K562 (cell line): ENCODE results near the gene MYLIP. TPM values are rescaled to one million over a fixed set of nuclear protein-coding genes. Genes with fewer than 3 reads are reported as not detected.

Source experiments
- ARNT ChIP-seq, 2 experiments: fragments of 450-650 bp; IDR thresholded peaks; 2 replicates each; pipeline ENCODE4 v1.6.1; 2016; ENCODE audit warnings: mild to moderate bottlenecking in 1 of 2
- BMI1 ChIP-seq: fragments of 150-350 bp; IDR thresholded peaks from 2 replicates; pipeline ENCODE4 v1.6.1; 2014; ENCODE audit warnings: low read length
- CUX1 ChIP-seq: fragments of 200-800 bp; sonication (Bioruptor generic); IDR thresholded peaks from 2 replicates; pipeline ENCODE4 v1.6.1; 2016; ENCODE audit warnings: missing genetic modification characterization, missing compliant biosample characterization
- DACH1 ChIP-seq: fragments of 450-650 bp; IDR thresholded peaks from 2 replicates; pipeline ENCODE4 v1.6.1; 2018; ENCODE audit not compliant: partially characterized antibody
- DDX20 ChIP-seq: fragments of 450-650 bp; IDR thresholded peaks from 2 replicates; pipeline ENCODE4 v1.6.1; 2016; ENCODE audit warnings: missing genetic modification characterization, low read depth, mild to moderate bottlenecking, missing compliant biosample characterization, moderate library complexity
- GABPA ChIP-seq: fragments of 200-800 bp; sonication (Bioruptor generic); conservative IDR thresholded peaks from 2 replicates; pipeline ENCODE4 v1.6.1; 2016; ENCODE audit warnings: low read depth, missing genetic modification characterization, missing compliant biosample characterization
- KLF16 ChIP-seq: IDR thresholded peaks from 2 replicates; pipeline ENCODE4 v1.6.1; 2016; ENCODE audit warnings: antibody characterized with exemption
- MED1 ChIP-seq: sonication (generic); formaldehyde crosslinking; IDR thresholded peaks from 2 replicates; pipeline ENCODE4 v1.8.1; 2023; ENCODE audit warnings: missing genetic modification reagents, borderline replicate concordance
- PHF8 ChIP-seq: fragments of 200-600 bp; sonication (generic); IDR thresholded peaks from 2 replicates; pipeline ENCODE4 v1.6.1; 2012; ENCODE audit warnings: mixed run types, mild to moderate bottlenecking, inconsistent platforms, low read length, moderate library complexity, borderline replicate concordance
- SLC30A9 ChIP-seq: fragments of 250-450 bp; sonication (Bioruptor Pico); IDR thresholded peaks from 2 replicates; pipeline ENCODE4 v1.8.0; 2022; ENCODE audit warnings: mild to moderate bottlenecking, moderate library complexity
- SP1 ChIP-seq: sonication (generic); formaldehyde crosslinking; IDR thresholded peaks from 2 replicates; pipeline ENCODE4 v1.8.1; 2022; ENCODE audit warnings: mild to moderate bottlenecking, missing genetic modification reagents
- STAT5A ChIP-seq: IDR thresholded peaks from 2 replicates; pipeline ENCODE4 v1.6.1; 2012; ENCODE audit warnings: low read length, inconsistent platforms, borderline replicate concordance
- TEAD4 ChIP-seq, 2 experiments: sonication (generic) in 1 of 2; formaldehyde crosslinking in 1 of 2; IDR thresholded peaks; 2 replicates each; pipeline versions ENCODE4 v1.6.1 to v1.8.0; 2012 to 2022; ENCODE audit warnings: borderline replicate concordance in 1 of 2, inconsistent platforms in 1 of 2, low read length in 1 of 2, mild to moderate bottlenecking in 1 of 2, missing genetic modification reagents in 1 of 2
- ZBTB33 ChIP-seq: sonication (generic); formaldehyde crosslinking; IDR thresholded peaks from 2 replicates; pipeline ENCODE4 v1.8.1; 2023; ENCODE audit warnings: mild to moderate bottlenecking, missing genetic modification reagents
- ZNF586 ChIP-seq: fragments of 450-650 bp; formaldehyde crosslinking; conservative IDR thresholded peaks from 2 replicates; pipeline ENCODE4 v1.4.0; 2020; ENCODE audit warnings: mild to moderate bottlenecking, moderate library complexity
- ZNF609 ChIP-seq: sonication (generic); formaldehyde crosslinking; IDR thresholded peaks from 2 replicates; pipeline ENCODE4 v1.8.1; 2023; ENCODE audit warnings: missing genetic modification reagents, mild to moderate bottlenecking, borderline replicate concordance
- ZNF764 ChIP-seq: fragments of 250-450 bp; sonication (Bioruptor Pico); IDR thresholded peaks from 2 replicates; pipeline ENCODE4 v1.4.0; 2020; ENCODE audit warnings: low read depth, mild to moderate bottlenecking, moderate library complexity
- polyA plus RNA-seq, 8 experiments: library from polyadenylated mRNA; depleted of rRNA in 4 of 8; stranded (reverse) in 5 of 8; unstranded in 3 of 8; fragments of >200 nt; fragmentation: Nextera tagmentation in 2 of 8; fragmentation: Illumina TruSeq in 1 of 8; extraction: Ambion mirVana in 2 of 8; extraction: Trizol in 1 of 8; gene quantifications; 2 replicates each; pipeline versions ENCODE4 v1.2.1 to v1.2.3, GENCODE V29; 2011 to 2014; ENCODE audit warnings: inconsistent platforms in 1 of 8, missing spikeins in 1 of 8
- total RNA-seq, 7 experiments: library from RNA; depleted of rRNA in 6 of 7; stranded (reverse); fragments of >200 nt in 6 of 7; fragmentation: Illumina TruSeq in 2 of 7; extraction: Trizol in 2 of 7; gene quantifications; 2 replicates each; pipeline versions ENCODE4 v1.2.1 to v1.2.3, GENCODE V29; 2011 to 2021; ENCODE audit warnings: low replicate concordance in 1 of 7

Gene MYLIP
- total and polyA plus RNA-seq, 9 of the 15 experiments (the other 6 are each of a cell fraction or from before 2014, with no cell fraction given): 10.8 to 43.5 (median 31.5) TPM

DNA sequence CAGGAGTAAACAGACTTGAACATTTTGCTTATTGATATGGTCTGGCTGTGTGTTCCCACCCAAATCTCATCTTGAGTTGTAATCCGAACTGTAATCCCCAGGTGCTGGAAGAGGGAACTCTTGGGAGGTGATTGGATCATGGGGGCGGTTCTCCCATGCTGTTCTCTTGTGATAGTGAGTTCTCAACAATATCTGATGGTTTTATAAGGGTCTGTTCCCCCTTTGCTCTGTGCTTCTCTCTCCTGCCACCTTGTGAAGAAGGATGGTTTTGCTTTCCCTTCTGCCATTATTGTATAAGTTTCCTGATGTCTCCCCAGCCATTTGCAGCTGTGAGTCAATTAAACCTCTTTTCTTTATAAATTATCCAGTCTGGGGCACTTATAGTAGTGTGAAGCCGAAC lies 40.0 kb downstream of the MYLIP start (continued):
- TF ChIP-seq ARNT (IDR thresholded peaks at IDR 0.05) (peak in 1 of 2 experiments; percentile 70; a peak in 1 of 4 replicates), DDX20 (tag) (no peak), ZNF586 (no peak), ZNF609 (no peak), GABPA (no peak), SP1 (CRISPR knock-in tag) (no peak), ZNF764 (CRISPR knock-in tag) (no peak), ZBTB33 (CRISPR knock-in tag) (no peak), CUX1 (CRISPR knock-in tag) (no peak), SLC30A9 (CRISPR knock-in tag) (no peak), STAT5A (no peak; the same call in 1 of the 2 replicates), PHF8 (no peak), TEAD4 (IDR thresholded peaks at IDR 0.05; ENCODE audit: low read length) (peak; percentile 73), TEAD4 (CRISPR knock-in tag; IDR thresholded peaks at IDR 0.05; ENCODE audit: borderline replicate concordance) (no peak), DACH1 (no peak), BMI1 (no peak), KLF16 (peak; percentile 71), MED1 (CRISPR knock-in tag) (no peak)
